ENCODE measurements around the gene TNPO3. TPM values are rescaled to one million over a fixed set of nuclear protein-coding genes. Genes with fewer than 3 reads are reported as not detected.

TNPO3 gene
- total RNA-seq, 6 donors from 2014 or later, result 21.6 to 37.7 (median 33.0) TPM

DNA sequence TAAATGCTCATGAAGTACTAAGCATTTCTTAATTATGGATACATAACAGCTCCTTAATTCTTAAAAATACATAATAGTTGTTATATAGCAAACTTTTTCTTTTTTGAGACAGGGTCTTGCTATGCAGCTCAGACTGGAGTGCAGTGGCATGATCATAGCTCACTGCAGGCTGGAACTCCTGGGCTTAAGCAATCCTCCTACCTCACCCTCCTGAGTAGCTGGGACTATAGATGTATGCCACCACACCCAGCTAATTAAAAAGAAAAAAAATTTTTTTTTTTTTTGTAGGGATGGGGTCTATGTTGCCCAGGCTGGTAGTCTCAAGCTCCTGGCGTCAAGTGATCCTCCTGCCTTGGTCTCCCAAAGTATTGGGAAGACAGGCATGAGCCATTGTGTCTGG is 86.3 kb downstream of the TNPO3 start:
- WGBS, 2 donors, result 92 to 100% methylated on average over 1 of the region's 1 CpG

DNA sequence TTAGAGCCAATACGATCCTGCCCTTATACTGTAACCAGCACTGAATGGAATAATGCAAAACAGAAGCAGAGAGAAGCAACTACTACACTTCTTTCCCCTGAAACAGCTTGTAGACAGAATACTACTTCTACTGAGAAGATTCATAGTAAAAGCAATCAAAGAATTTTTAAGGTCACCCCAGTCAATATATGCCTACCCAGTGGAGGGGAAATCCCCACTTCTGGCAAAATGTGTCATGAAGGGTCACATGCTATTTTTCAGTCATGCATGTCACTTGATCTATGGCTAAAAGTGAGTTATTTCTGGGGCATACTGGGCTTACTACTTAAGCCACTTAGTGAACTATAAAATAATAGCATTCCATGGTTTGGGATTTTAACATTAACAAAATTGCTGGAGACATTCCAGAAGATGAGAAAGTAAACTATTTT is 91.6 kb downstream of the TNPO3 start:
- H3K27me3 ChIP-seq, result no peaks in the 10 kb centered on the region
- ATAC-seq (ENCODE audit: low FRiP score in 2 of 2), result no peak
- no peak for TF ChIP-seq EP300 (IDR thresholded peaks at IDR 0.05)
- TF ChIP-seq CTCF (IDR thresholded peaks at IDR 0.05), result no peak
- no peak for TF ChIP-seq POLR2AphosphoS5 (IDR thresholded peaks at IDR 0.05)
- TF ChIP-seq POLR2A (IDR thresholded peaks at IDR 0.05), result no peak
- no peak for DNase-seq
- no peak overlapping the region for H3K4me3 ChIP-seq
- no peak overlapping the region for H3K27ac ChIP-seq
- no peaks in the 10 kb centered on the region for H3K4me1 ChIP-seq
- H3K9me3 ChIP-seq, result no peaks in the 10 kb centered on the region
- peaks cover 7 to 79% (median 32%) of the 10 kb centered on the region in 4 donors for H3K36me3 ChIP-seq
- WGBS, 2 donors, result 96 to 100% methylated on average over 1 of the region's 1 CpG

More for the DNA sequence above, 86.3 kb downstream of the TNPO3 start:
- H3K36me3 ChIP-seq, result peaks cover 31 to 91% (median 66%) of the 10 kb centered on the region in 4 donors
- no peaks in the 10 kb centered on the region for H3K4me1 ChIP-seq
- no peaks in the 10 kb centered on the region for H3K9me3 ChIP-seq
- H3K4me3 ChIP-seq, result no peak overlapping the region
- DNase-seq (no peak), ATAC-seq (ENCODE audit: low FRiP score in 2 of 2) (no peak)
- H3K27ac ChIP-seq, result no peak overlapping the region
- no peaks in the 10 kb centered on the region for H3K27me3 ChIP-seq
- no peak for TF ChIP-seq POLR2A (IDR thresholded peaks at IDR 0.05)
- no peak for TF ChIP-seq POLR2AphosphoS5 (IDR thresholded peaks at IDR 0.05)
- no peak for TF ChIP-seq CTCF (IDR thresholded peaks at IDR 0.05)
- TF ChIP-seq EP300 (IDR thresholded peaks at IDR 0.05), result no peak

DNA sequence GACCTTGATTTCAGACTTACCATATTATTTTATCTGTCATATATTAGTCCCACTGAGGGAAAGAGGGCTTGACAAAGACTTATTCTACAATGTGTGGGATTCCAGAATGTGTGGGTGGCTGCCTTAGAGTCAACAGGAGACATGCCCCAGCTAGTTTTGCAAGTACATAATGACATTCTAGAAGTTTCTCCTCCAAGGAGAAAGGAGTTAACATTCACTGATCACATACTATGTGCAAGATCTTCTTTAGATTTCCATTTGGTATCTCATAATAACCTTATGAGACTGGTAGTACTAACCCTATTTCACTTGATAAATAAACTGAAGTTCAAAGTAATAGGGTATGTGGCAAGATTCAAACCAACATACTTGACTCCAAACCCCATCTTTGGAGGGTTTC is 92.0 kb downstream of the TNPO3 start:
- Histone ChIP-seq H3K27me3 (no peaks in the 10 kb centered on the region), H3K36me3 (peaks cover 7 to 77% (median 33%) of the 10 kb centered on the region in 4 donors), H3K27ac (no peak overlapping the region), H3K4me3 (no peak overlapping the region), H3K9me3 (no peaks in the 10 kb centered on the region), H3K4me1 (no peaks in the 10 kb centered on the region)
- TF ChIP-seq EP300 (IDR thresholded peaks at IDR 0.05) (no peak), POLR2A (IDR thresholded peaks at IDR 0.05) (no peak), POLR2AphosphoS5 (IDR thresholded peaks at IDR 0.05) (no peak), CTCF (IDR thresholded peaks at IDR 0.05) (no peak)
- DNase-seq, result no peak
- ATAC-seq (ENCODE audit: low FRiP score in 2 of 2), result no peak

- Histone ChIP-seq H3K36me3 (peaks cover 2 to 77% (median 35%) of the 10 kb centered on the region in 4 donors), H3K4me1 (no peaks in the 10 kb centered on the region), H3K9me3 (no peaks in the 10 kb centered on the region), H3K4me3 (no peak overlapping the region), H3K27ac (no peak overlapping the region), H3K27me3 (no peaks in the 10 kb centered on the region)
- no peak for TF ChIP-seq POLR2A (IDR thresholded peaks at IDR 0.05)
- no peak for TF ChIP-seq EP300 (IDR thresholded peaks at IDR 0.05)
- TF ChIP-seq CTCF (IDR thresholded peaks at IDR 0.05), result no peak
- TF ChIP-seq POLR2AphosphoS5 (IDR thresholded peaks at IDR 0.05), result no peak
- no peak for ATAC-seq (ENCODE audit: low FRiP score in 2 of 2)
- WGBS, 2 donors, result 91 to 92% methylated on average over 8 of the region's 8 CpGs
- DNase-seq, result no peak
Observed at GRCh38 chr7:128961030-128961659, 93.8 kb downstream of the TNPO3 start.

DNA sequence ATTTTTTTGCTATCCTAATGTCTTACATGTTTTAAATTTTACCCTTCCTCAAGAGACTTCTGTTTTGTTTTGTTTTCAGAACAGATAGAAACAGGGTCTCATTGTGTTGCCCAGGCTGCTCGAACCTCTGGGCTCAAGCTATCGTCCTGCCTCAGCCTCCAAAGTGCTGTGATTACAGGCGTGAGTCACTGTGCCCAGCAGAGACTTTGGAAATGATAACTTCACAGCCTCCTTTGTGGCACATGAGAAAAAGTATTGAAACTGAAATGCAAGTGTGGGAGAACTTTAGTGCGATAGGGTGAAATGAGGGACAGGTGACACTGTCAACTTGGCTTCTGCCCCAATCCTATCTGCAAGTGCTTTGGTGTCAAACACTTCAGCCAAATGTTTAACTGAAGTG is 95.6 kb downstream of the TNPO3 start:
- no peak for DNase-seq
- ATAC-seq (ENCODE audit: low FRiP score in 2 of 2), result no peak
- Histone ChIP-seq H3K4me3 (no peak overlapping the region), H3K4me1 (no peaks in the 10 kb centered on the region), H3K9me3 (no peaks in the 10 kb centered on the region), H3K27ac (no peak overlapping the region), H3K27me3 (no peaks in the 10 kb centered on the region), H3K36me3 (peaks cover 11 to 77% (median 45%) of the 10 kb centered on the region in 4 donors)
- no peak for TF ChIP-seq CTCF (IDR thresholded peaks at IDR 0.05)
- no peak for TF ChIP-seq POLR2A (IDR thresholded peaks at IDR 0.05)
- TF ChIP-seq POLR2AphosphoS5 (IDR thresholded peaks at IDR 0.05), result no peak
- WGBS, 2 donors, result 91 to 93% methylated on average over 4 of the region's 4 CpGs

Data from upper lobe of left lung (tissue), 6 donors.